DOHH2 (cell line): ENCODE data around the gene WRNIP1.

Experiments used
- EZH2phosphoT487 ChIP-seq: fragments of 200-600 bp; sonication (generic); IDR thresholded peaks from 2 replicates; pipeline ENCODE4 v1.6.1; 2017; ENCODE audit warnings: borderline replicate concordance, mild to moderate bottlenecking, antibody characterized with exemption, low read length, moderate library complexity, mixed read lengths
- TF ChIP-seq, protein P1 (sequence below): fragments of 200-600 bp; sonication (generic); IDR thresholded peaks from one replicate; pipeline ENCODE4 v1.5.1; 2014; ENCODE audit warnings: antibody characterized with exemption, mild to moderate bottlenecking, low read depth, low read length; ENCODE audit not compliant: poor library complexity, severe bottlenecking

DNA sequence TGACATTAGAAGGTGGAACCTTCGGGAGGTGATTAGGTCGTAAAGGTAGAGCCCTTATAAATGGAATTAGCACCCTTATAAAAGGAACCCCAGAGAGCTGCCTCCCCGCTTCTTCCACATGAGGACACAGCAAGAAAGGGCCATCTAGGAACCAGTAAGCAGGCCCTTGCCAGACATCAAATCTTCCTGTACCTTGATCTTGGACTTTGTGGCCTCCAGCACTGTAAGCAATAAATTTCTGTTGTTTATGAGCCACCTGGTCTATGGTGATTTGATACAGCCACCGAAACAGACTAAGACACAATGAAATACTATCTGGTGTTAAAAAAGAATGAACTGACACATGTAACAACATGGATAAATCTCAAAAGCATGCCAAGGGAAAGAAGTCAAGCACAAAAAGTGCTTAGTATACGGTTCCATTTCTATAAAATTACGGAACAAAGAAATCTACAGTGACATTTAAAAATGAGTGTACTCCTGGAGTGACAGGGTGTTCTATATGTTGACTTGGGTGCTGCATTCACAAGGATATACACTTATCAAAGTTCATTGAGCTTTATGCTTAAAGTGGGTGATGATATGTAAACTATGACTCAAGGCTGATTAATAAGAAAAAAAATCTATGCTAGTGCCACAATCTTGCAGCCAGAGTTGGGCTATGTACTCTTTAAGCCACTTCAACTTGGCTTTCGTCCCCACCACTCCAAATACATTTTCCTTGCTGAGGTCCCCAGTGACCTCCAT lies 58.1 kb downstream of the WRNIP1 start:
- TF ChIP-seq, protein P1, sequence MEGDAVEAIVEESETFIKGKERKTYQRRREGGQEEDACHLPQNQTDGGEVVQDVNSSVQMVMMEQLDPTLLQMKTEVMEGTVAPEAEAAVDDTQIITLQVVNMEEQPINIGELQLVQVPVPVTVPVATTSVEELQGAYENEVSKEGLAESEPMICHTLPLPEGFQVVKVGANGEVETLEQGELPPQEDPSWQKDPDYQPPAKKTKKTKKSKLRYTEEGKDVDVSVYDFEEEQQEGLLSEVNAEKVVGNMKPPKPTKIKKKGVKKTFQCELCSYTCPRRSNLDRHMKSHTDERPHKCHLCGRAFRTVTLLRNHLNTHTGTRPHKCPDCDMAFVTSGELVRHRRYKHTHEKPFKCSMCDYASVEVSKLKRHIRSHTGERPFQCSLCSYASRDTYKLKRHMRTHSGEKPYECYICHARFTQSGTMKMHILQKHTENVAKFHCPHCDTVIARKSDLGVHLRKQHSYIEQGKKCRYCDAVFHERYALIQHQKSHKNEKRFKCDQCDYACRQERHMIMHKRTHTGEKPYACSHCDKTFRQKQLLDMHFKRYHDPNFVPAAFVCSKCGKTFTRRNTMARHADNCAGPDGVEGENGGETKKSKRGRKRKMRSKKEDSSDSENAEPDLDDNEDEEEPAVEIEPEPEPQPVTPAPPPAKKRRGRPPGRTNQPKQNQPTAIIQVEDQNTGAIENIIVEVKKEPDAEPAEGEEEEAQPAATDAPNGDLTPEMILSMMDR = no peak
- TF ChIP-seq EZH2phosphoT487 = no peak
